Peyer's patch (tissue), 4 donors: ENCODE measurements around the gene FAM237B. TPM values are rescaled to one million over a fixed set of nuclear protein-coding genes. Genes with fewer than 3 reads are reported as not detected.
A peak's percentile ranks its signal among the peaks of the same experiment; 100 is the strongest.
"Not testable (repeated sequence)": the region's sequence is repeated elsewhere in the genome, so short reads cannot be mapped to it uniquely, and the experiment has no call there.

ENCODE experiments used
- DNase-seq, 3 donors: peaks; one replicate each; pipeline ENCODE4 v3.0.0-alpha.2; 2017 to 2019
- H3K27ac ChIP-seq, 4 donors: fragments of 200-600 bp; sonication (generic); one replicate each; pipeline ENCODE4 v1.5.1; 2016 to 2019
- H3K27me3 ChIP-seq, 2 donors: fragments of 200-600 bp; sonication (generic); one replicate each; pipeline ENCODE4 v1.5.1; 2019
- H3K36me3 ChIP-seq, 3 donors: fragments of 200-600 bp; sonication (generic); one replicate each; pipeline ENCODE4 v1.5.1; 2016 to 2019
- H3K4me1 ChIP-seq, 4 donors: fragments of 200-600 bp; sonication (generic); one replicate each; pipeline ENCODE4 v1.5.1; 2016 to 2019
- H3K4me3 ChIP-seq, 4 donors: fragments of 200-600 bp; sonication (generic); 1 replicate in 3 of 4; 2 replicates in 1 of 4; pipeline ENCODE4 v1.5.1; 2016 to 2019; ENCODE audit warnings: mild to moderate bottlenecking in 1 of 4
- H3K9me3 ChIP-seq, 4 donors: fragments of 200-600 bp; sonication (generic); one replicate each; pipeline ENCODE4 v1.5.1; 2016 to 2019; ENCODE audit warnings: mild to moderate bottlenecking in 1 of 4
- POLR2A ChIP-seq, 2 donors: fragments of 450-650 bp; IDR thresholded peaks; one replicate each; pipeline ENCODE4 v1.5.1; 2017; ENCODE audit warnings: antibody characterized with exemption in 2 of 2, mild to moderate bottlenecking in 2 of 2, moderate library complexity in 2 of 2
- total RNA-seq, 4 donors: library from RNA; depleted of rRNA; stranded (reverse); fragments of >200 nt; gene quantifications; one replicate each; pipeline ENCODE4 v1.1.0, GENCODE V29; 2016
- TF ChIP-seq, protein P1 (sequence below), 6 experiments: fragments of 450-650 bp in 4 of 6; fragments of 200-600 bp in 2 of 6; sonication (generic) in 1 of 6; IDR thresholded peaks; one replicate each; pipeline ENCODE4 v1.5.1; 2017 to 2019; ENCODE audit warnings: antibody characterized with exemption in 6 of 6, mild to moderate bottlenecking in 3 of 6, moderate library complexity in 1 of 6

The FAM237B gene
- total RNA-seq = not detected

DNA sequence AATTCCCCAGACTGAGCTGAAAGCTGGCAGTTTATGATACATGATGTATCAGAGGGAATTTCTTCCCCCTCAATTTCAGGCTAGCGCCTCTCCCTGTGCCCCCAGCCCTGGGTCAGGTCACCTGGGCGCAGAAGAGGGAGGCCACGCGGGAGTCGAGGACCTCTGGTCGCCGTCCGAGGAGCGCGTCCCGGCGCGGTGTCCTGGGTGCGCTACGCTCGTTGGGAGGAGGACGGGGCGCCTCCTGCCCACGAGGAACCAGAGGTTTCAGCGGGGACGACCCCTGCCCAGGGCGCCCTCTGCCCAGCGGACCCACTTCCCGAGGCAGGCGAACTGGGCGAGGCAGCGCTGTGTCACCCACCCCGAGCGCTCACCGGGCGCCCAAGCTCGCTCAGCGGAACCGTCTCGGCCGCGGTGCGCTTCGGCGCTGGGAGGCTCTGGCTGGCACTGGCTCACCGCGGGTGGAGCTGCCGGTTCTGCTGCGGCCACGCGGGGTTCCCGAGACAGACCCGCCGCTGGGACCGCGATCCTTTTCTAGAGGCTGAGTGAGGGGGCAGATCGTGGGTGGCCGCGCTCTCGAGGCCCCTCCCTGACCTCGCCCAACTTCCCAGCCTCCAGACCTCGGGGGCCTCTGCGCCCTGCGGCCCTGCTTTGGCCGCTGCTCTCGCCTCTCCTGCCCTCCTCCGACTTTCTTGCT lies at the start of gene FAM237B:
FAM237B (minus strand) TSS at position 504 of the 694 bp plus-strand sequence. CDS start 1,556 bp downstream, outside the sequence.
- TF ChIP-seq POLR2A (IDR thresholded peaks at IDR 0.05) = no peak
- TF ChIP-seq, protein P1, sequence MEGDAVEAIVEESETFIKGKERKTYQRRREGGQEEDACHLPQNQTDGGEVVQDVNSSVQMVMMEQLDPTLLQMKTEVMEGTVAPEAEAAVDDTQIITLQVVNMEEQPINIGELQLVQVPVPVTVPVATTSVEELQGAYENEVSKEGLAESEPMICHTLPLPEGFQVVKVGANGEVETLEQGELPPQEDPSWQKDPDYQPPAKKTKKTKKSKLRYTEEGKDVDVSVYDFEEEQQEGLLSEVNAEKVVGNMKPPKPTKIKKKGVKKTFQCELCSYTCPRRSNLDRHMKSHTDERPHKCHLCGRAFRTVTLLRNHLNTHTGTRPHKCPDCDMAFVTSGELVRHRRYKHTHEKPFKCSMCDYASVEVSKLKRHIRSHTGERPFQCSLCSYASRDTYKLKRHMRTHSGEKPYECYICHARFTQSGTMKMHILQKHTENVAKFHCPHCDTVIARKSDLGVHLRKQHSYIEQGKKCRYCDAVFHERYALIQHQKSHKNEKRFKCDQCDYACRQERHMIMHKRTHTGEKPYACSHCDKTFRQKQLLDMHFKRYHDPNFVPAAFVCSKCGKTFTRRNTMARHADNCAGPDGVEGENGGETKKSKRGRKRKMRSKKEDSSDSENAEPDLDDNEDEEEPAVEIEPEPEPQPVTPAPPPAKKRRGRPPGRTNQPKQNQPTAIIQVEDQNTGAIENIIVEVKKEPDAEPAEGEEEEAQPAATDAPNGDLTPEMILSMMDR (IDR thresholded peaks at IDR 0.05) = no peak
- H3K27ac ChIP-seq = no peak within 1 kb of the TSS
- no peaks in the 10 kb centered on the region for H3K9me3 ChIP-seq
- peaks cover 0 to 14% of the 10 kb centered on the region in 2 donors for H3K27me3 ChIP-seq
- H3K4me3 ChIP-seq = peak within 1 kb of the TSS in 1 of 4 donors; percentile 20
- no peak for DNase-seq
- no peaks in the 10 kb centered on the region for H3K36me3 ChIP-seq
- H3K4me1 ChIP-seq = peaks cover 0 to 8% (median 0%) of the 10 kb centered on the region in 4 donors

DNA sequence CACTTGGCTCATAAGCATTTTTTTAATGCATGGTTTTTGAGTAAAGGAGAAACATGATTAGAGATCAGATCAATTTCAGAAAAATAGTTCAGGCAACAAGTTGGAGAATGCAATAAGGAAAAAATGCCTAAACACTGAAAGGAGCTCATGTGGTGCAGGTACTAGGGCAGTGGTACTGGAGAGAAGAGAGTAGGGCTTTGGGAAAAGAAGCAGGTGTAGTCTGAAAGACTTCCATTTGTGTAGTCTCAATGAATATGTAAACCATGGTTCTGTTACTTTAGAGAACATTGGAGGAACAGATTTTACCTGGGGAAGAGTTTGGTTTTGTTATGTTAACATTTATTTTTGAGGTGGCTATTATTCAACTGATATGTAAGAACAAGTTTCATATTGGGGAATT lies 30.9 kb upstream of the FAM237B start:
- Histone ChIP-seq H3K4me1 (peaks cover 0 to 9% (median 2%) of the 10 kb centered on the region in 4 donors), H3K27me3 (no peaks in the 10 kb centered on the region), H3K36me3 (peaks cover 0 to 20% (median 0%) of the 10 kb centered on the region in 3 donors), H3K9me3 (no peaks in the 10 kb centered on the region), H3K27ac (no peak overlapping the region), H3K4me3 (no peak overlapping the region)
- TF ChIP-seq, protein P1 (IDR thresholded peaks at IDR 0.05) = no peak
- TF ChIP-seq POLR2A (IDR thresholded peaks at IDR 0.05) = no peak
- DNase-seq = no peak

DNA sequence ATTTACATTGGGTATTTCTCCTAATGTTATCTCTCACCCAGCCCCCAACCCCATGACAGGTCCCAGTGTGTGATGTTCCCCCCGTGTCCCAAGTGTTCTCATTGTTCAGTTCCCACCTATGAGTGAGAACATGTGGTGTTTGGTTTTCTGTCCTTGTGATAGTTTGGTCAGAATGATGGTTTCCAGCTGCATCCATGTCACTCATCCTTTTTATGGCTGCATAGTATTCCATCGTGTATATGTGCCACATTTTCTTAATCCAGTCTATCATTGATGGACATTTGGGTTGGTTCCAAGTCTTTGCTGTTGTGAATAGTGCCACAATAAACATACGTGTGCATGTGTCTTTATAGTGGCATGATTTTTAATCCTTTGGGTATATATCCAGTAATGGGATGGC lies 28.9 kb upstream of the FAM237B start:
- not testable (repeated sequence) for DNase-seq, H3K27me3 ChIP-seq, H3K4me1 ChIP-seq, H3K4me3 ChIP-seq, H3K27ac ChIP-seq, H3K9me3 ChIP-seq, H3K36me3 ChIP-seq

DNA sequence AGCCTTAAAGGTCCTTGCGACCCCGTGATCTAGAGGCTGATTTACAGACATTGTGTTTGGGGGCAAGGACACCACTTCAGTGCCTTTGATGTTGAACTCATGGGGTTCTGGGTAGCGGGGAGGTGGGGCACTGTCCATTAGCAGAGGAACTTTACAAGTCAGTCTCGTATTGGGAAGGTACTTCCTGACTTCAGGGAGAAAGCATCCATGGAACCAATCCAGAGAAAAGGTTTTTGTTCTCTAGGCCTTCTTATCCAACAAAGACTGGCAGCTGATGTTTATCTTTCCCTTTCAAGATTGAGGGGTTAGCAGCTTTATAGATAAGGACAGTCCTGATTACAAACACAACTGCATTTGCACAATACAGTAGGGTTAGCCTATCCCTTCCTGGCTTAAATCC lies 28.2 kb upstream of the FAM237B start:
- Histone ChIP-seq H3K4me1 (peaks cover 0 to 9% (median 2%) of the 10 kb centered on the region in 4 donors), H3K4me3 (no peak overlapping the region)

DNA sequence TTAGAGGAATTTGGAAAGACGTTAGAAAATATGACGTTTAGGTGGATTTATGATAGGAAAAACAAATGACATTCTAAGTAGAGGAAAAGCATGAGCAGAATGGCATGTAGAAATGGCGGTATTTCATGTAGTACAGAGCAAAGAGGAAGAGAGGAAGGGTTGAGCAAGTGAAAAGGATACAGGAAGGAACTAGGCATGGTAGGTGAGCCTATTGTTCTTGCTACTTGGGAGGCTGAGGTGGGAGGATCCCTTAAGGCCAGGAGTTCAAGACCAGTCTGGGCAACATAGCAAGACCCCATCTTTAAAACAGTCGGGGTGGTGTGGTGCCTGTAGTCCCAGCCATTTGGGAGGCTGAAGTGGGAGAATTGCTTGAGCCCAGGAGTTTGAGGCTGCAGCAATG lies 26.7 kb upstream of the FAM237B start:
- Histone ChIP-seq H3K27me3 (no peaks in the 10 kb centered on the region), H3K27ac (no peak overlapping the region), H3K4me1 (peaks cover 0 to 9% (median 2%) of the 10 kb centered on the region in 4 donors), H3K36me3 (no peaks in the 10 kb centered on the region), H3K9me3 (no peaks in the 10 kb centered on the region), H3K4me3 (peak overlapping the region in 1 of 4 donors; percentile 71)
- no peak for DNase-seq
- TF ChIP-seq POLR2A (IDR thresholded peaks at IDR 0.05) = no peak
- TF ChIP-seq, protein P1 (IDR thresholded peaks at IDR 0.05) = no peak

More for the DNA sequence above, 28.2 kb upstream of the FAM237B start:
- DNase-seq = no peak
- Histone ChIP-seq H3K27ac (no peak overlapping the region), H3K27me3 (no peaks in the 10 kb centered on the region), H3K36me3 (no peaks in the 10 kb centered on the region), H3K9me3 (no peaks in the 10 kb centered on the region)
- TF ChIP-seq, protein P1 (IDR thresholded peaks at IDR 0.05) = no peak
- no peak for TF ChIP-seq POLR2A (IDR thresholded peaks at IDR 0.05)

DNA sequence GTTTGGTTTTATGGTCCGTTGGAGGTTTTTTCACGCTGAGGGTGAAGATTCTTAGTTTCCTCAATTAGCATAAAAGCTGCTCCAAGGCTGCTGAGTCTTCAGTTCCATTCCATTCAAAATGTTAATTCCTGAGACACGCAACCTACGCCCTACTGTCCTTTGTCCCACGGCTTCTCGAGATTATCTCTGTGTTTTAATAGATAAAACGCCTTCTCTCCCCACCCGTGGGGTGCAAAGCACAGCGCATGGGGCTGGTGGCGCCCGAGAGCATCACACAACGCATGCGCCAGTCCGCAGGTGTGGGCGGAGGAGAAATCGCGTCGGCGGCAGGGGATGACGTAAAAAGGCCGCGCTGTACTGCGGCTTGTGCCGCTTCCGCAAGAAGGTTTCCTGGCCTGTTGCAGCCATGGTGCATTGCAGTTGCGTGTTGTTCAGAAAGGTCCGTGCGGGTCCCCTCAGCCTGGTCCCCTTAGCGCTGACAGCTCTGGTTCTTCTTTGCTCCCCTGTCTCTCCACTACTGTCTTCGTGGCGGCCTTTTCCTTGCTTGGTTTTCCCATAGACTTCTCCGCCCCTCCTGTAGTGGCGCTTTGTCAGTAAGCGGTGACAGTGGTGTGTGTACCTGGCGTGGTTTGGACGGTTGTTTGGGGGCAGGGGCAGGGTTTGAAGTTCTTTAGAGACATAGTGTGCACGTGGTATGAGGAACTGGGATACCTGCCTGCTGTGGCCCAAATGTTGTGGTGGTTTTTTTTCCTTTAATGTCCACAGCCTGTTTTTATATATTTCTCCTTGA lies 25.4 kb upstream of the FAM237B start, which contains the start of gene GTPBP10:
GTPBP10 (plus strand) TSS at position 381 of the 790 bp plus-strand sequence; CDS start at position 407, 26 bp downstream.
- TF ChIP-seq, protein P1 (IDR thresholded peaks at IDR 0.05) = peak; percentile 63 to 88 (median 83)
- TF ChIP-seq POLR2A (IDR thresholded peaks at IDR 0.05) = peak; percentile 74 to 77
- Histone ChIP-seq H3K36me3 (no peaks in the 10 kb centered on the region), H3K27ac (peak within 1 kb of the TSS; percentile 79 to 93 (median 84)), H3K27me3 (no peaks in the 10 kb centered on the region), H3K4me1 (peaks cover 0 to 9% (median 2%) of the 10 kb centered on the region in 4 donors), H3K4me3 (peak within 1 kb of the TSS; percentile 57 to 72 (median 72)), H3K9me3 (no peaks in the 10 kb centered on the region)
- DNase-seq = peak; percentile 90 to 97 (median 96)
